Measurements from ENCODE around the gene RBMS1.

- TF ChIP-seq CTCF (IDR thresholded peaks at IDR 0.05; ENCODE audit: low read depth, low read length, poor library complexity, severe bottlenecking) (no peak), EZH2phosphoT487 (IDR thresholded peaks at IDR 0.05; ENCODE audit: borderline replicate concordance, low read length) (no peak)
These were observed 82.4 kb downstream of the RBMS1 start for GRCh38 chr2:160411167-160411566.

Data from DOHH2 (cell line).